Activated CD8-positive, alpha-beta memory T cell treated with anti-CD3 and anti-CD28 coated beads, Interleukin-2, amount 10 ng/mL, durations not matched to agents 7 days and 5 days (primary cell): ENCODE measurements around the gene CD81. TPM values are rescaled to one million over a fixed set of nuclear protein-coding genes. Genes with fewer than 3 reads are reported as not detected.
A peak's percentile ranks its signal among the peaks of the same experiment; 100 is the strongest.
"Not testable (repeated sequence)": the region's sequence is repeated elsewhere in the genome, so short reads cannot be mapped to it uniquely, and the experiment has no call there.

ENCODE experiments used
- ATAC-seq: fragments of 150-1000 bp; cut with Tn5 transposase; one replicate; pipeline ENCODE4 v1.10.0; 2021; ENCODE audit warnings: moderate library complexity
- CTCF ChIA-PET: fragments of 350-600 bp; sonication (Branson Sonifier 250); formaldehyde crosslinking; loops from one replicate; lab custom pipeline; 2021; ENCODE audit warnings: antibody characterized with exemption; lab: Charles Lee
- DNase-seq: peaks from one replicate; pipeline ENCODE4 v3.0.0-alpha.2; 2020
- H3K27ac Mint-ChIP-seq: one replicate; pipeline ENCODE4 v1.8.0; 2021; ENCODE audit warnings: mild to moderate bottlenecking, mixed read lengths
- H3K27me3 Mint-ChIP-seq: one replicate; pipeline ENCODE4 v1.8.0; 2021; ENCODE audit warnings: mixed read lengths
- H3K36me3 Mint-ChIP-seq: one replicate; pipeline ENCODE4 v1.8.0; 2021; ENCODE audit warnings: mild to moderate bottlenecking, mixed read lengths
- H3K4me1 Mint-ChIP-seq: one replicate; pipeline ENCODE4 v1.8.0; 2021; ENCODE audit warnings: mixed read lengths
- H3K4me3 Mint-ChIP-seq: one replicate; pipeline ENCODE4 v1.8.0; 2021; ENCODE audit warnings: mild to moderate bottlenecking, moderate library complexity, mixed read lengths
- H3K9me3 Mint-ChIP-seq: one replicate; pipeline ENCODE4 v1.8.0; 2022; ENCODE audit warnings: low read depth, mixed read lengths
- total RNA-seq, 2 experiments: library from RNA; stranded (reverse); gene quantifications; one replicate each; pipeline ENCODE4 v1.2.3, GENCODE V29; 2021

CD81 gene
- 100 to 1,000 TPM; 162 to 192 TPM for total RNA-seq

GRCh38 chr11:2376751-2377451 is at the start of gene CD81:
Gene CD81 (plus strand): TSS chr11:2377310. CDS start chr11:2377550, 240 bp downstream.
- DNase-seq (no peak), ATAC-seq (peak; percentile 80)
- Mint-ChIP-seq H3K27me3 (peaks cover 4% of the 10 kb centered on the region), H3K27ac (peak within 1 kb of the TSS; percentile 78), H3K4me1 (peaks cover 24% of the 10 kb centered on the region), H3K36me3 (peaks cover 2% of the 10 kb centered on the region), H3K9me3 (no peaks in the 10 kb centered on the region), H3K4me3 (peak within 1 kb of the TSS; percentile 83)
- CTCF ChIA-PET = interaction anchor here (1.1 to 3.8 kb wide), 4 partner anchors 11 to 72 kb away, joined by 6 to 36 read pairs (median 13); partner anchors contain the start of gene TSSC4

GRCh38 chr11:2328021-2328420 is 49.1 kb upstream of the CD81 start:
- CTCF ChIA-PET = no interaction called here
- peaks cover 9% of the 10 kb centered on the region for H3K27me3 Mint-ChIP-seq
- H3K27ac Mint-ChIP-seq = no peak overlapping the region
- H3K36me3 Mint-ChIP-seq = no peaks in the 10 kb centered on the region
- no peaks in the 10 kb centered on the region for H3K4me1 Mint-ChIP-seq
- H3K9me3 Mint-ChIP-seq = peaks cover 7% of the 10 kb centered on the region
- DNase-seq = no peak
- no peak overlapping the region for H3K4me3 Mint-ChIP-seq
- no peak for ATAC-seq

- Mint-ChIP-seq H3K27ac (no peak overlapping the region), H3K4me3 (no peak overlapping the region), H3K9me3 (peaks cover 7% of the 10 kb centered on the region), H3K36me3 (no peaks in the 10 kb centered on the region), H3K4me1 (no peaks in the 10 kb centered on the region), H3K27me3 (peaks cover 3% of the 10 kb centered on the region)
- DNase-seq (no peak), ATAC-seq (no peak)
- CTCF ChIA-PET = no interaction called here
These were observed 48.3 kb upstream of the CD81 start for GRCh38 chr11:2328656-2329354.

GRCh38 chr11:2329551-2329950 is 47.6 kb upstream of the CD81 start:
- CTCF ChIA-PET = no interaction called here
- no peak for DNase-seq
- H3K9me3 Mint-ChIP-seq = peaks cover 7% of the 10 kb centered on the region
- H3K4me1 Mint-ChIP-seq = no peaks in the 10 kb centered on the region
- H3K4me3 Mint-ChIP-seq = no peak overlapping the region
- ATAC-seq = no peak
- H3K27me3 Mint-ChIP-seq = peaks cover under 1% of the 10 kb centered on the region
- no peak overlapping the region for H3K27ac Mint-ChIP-seq
- no peaks in the 10 kb centered on the region for H3K36me3 Mint-ChIP-seq

- Mint-ChIP-seq H3K27me3 (no peaks in the 10 kb centered on the region), H3K4me3 (no peak overlapping the region), H3K36me3 (no peaks in the 10 kb centered on the region), H3K27ac (no peak overlapping the region), H3K9me3 (peaks cover 7% of the 10 kb centered on the region), H3K4me1 (no peaks in the 10 kb centered on the region)
- ATAC-seq (no peak), DNase-seq (no peak)
- CTCF ChIA-PET = interaction anchor here (0.7 to 1.1 kb wide), 2 partner anchors 90 to 554 kb away, joined by 3 read pairs; no protein-coding TSS in a partner anchor
These were observed 46.4 kb upstream of the CD81 start for GRCh38 chr11:2330696-2331095.

GRCh38 chr11:2331404-2331803 is 45.7 kb upstream of the CD81 start:
- Mint-ChIP-seq H3K4me1 (no peaks in the 10 kb centered on the region), H3K4me3 (no peak overlapping the region), H3K9me3 (peaks cover 7% of the 10 kb centered on the region), H3K27ac (no peak overlapping the region), H3K27me3 (no peaks in the 10 kb centered on the region), H3K36me3 (no peaks in the 10 kb centered on the region)
- ATAC-seq = no peak
- CTCF ChIA-PET = interaction anchor here (0.7 kb wide), 1 partner anchor 554 kb away, joined by 3 read pairs; no protein-coding TSS in a partner anchor
- DNase-seq = no peak

GRCh38 chr11:2332569-2332968 is 44.5 kb upstream of the CD81 start:
- H3K4me1 Mint-ChIP-seq, CTCF ChIA-PET, H3K27ac Mint-ChIP-seq, H3K4me3 Mint-ChIP-seq, H3K9me3 Mint-ChIP-seq, DNase-seq, H3K27me3 Mint-ChIP-seq, H3K36me3 Mint-ChIP-seq, ATAC-seq: not testable (repeated sequence)

GRCh38 chr11:2333486-2334205 is 43.5 kb upstream of the CD81 start:
- CTCF ChIA-PET, H3K4me3 Mint-ChIP-seq, ATAC-seq: not testable (repeated sequence)

GRCh38 chr11:2335286-2335685 is 41.8 kb upstream of the CD81 start:
- ATAC-seq, H3K4me1 Mint-ChIP-seq, H3K4me3 Mint-ChIP-seq, H3K27ac Mint-ChIP-seq, DNase-seq, H3K36me3 Mint-ChIP-seq, H3K9me3 Mint-ChIP-seq, CTCF ChIA-PET: not testable (repeated sequence)
- peaks cover 20% of the 10 kb centered on the region for H3K27me3 Mint-ChIP-seq

More at GRCh38 chr11:2333486-2334205, 43.5 kb upstream of the CD81 start:
- H3K9me3 Mint-ChIP-seq, H3K27ac Mint-ChIP-seq, H3K36me3 Mint-ChIP-seq, DNase-seq, H3K4me1 Mint-ChIP-seq: not testable (repeated sequence)
- H3K27me3 Mint-ChIP-seq = peaks cover 14% of the 10 kb centered on the region

GRCh38 chr11:2338760-2339159 is 38.4 kb upstream of the CD81 start:
- H3K27me3 Mint-ChIP-seq = peaks cover 20% of the 10 kb centered on the region
- H3K9me3 Mint-ChIP-seq, H3K27ac Mint-ChIP-seq, ATAC-seq, DNase-seq, H3K4me1 Mint-ChIP-seq, H3K36me3 Mint-ChIP-seq, H3K4me3 Mint-ChIP-seq, CTCF ChIA-PET: not testable (repeated sequence)

GRCh38 chr11:2342557-2342956 is 34.6 kb upstream of the CD81 start:
- CTCF ChIA-PET = interaction anchor here (0.8 to 2.5 kb wide), 3 partner anchors 37 to 78 kb away, joined by 4 to 7 read pairs (median 4); no protein-coding TSS in a partner anchor
- H3K9me3 Mint-ChIP-seq = no peaks in the 10 kb centered on the region

GRCh38 chr11:2342981-2343380 is 34.1 kb upstream of the CD81 start:
- CTCF ChIA-PET = interaction anchor here (0.8 to 2.5 kb wide), 3 partner anchors 38 to 77 kb away, joined by 4 to 7 read pairs (median 4); no protein-coding TSS in a partner anchor
- no peaks in the 10 kb centered on the region for H3K4me1 Mint-ChIP-seq
- no peaks in the 10 kb centered on the region for H3K36me3 Mint-ChIP-seq
- H3K4me3 Mint-ChIP-seq = no peak overlapping the region
- H3K27me3 Mint-ChIP-seq = peaks cover 10% of the 10 kb centered on the region
- no peaks in the 10 kb centered on the region for H3K9me3 Mint-ChIP-seq
- DNase-seq (no peak), ATAC-seq (no peak)
- H3K27ac Mint-ChIP-seq = no peak overlapping the region

More at GRCh38 chr11:2342557-2342956, 34.6 kb upstream of the CD81 start:
- Mint-ChIP-seq H3K4me1 (no peaks in the 10 kb centered on the region), H3K36me3 (no peaks in the 10 kb centered on the region), H3K27ac (no peak overlapping the region), H3K27me3 (peaks cover 14% of the 10 kb centered on the region), H3K4me3 (no peak overlapping the region)
- no peak for ATAC-seq
- DNase-seq = no peak

- no peak for DNase-seq
- no peaks in the 10 kb centered on the region for H3K9me3 Mint-ChIP-seq
- no peak overlapping the region for H3K27ac Mint-ChIP-seq
- no peaks in the 10 kb centered on the region for H3K36me3 Mint-ChIP-seq
- no peak for ATAC-seq
- peaks cover 7% of the 10 kb centered on the region for H3K27me3 Mint-ChIP-seq
- no peaks in the 10 kb centered on the region for H3K4me1 Mint-ChIP-seq
- CTCF ChIA-PET = interaction anchor here (1.2 to 2.5 kb wide), 2 partner anchors 38 to 77 kb away, joined by 4 to 7 read pairs; no protein-coding TSS in a partner anchor
- H3K4me3 Mint-ChIP-seq = no peak overlapping the region
These were observed 33.6 kb upstream of the CD81 start for GRCh38 chr11:2343502-2343901.
